Measurements from ENCODE around the gene AGPAT3. TPM values are rescaled to one million over a fixed set of nuclear protein-coding genes. Genes with fewer than 3 reads are reported as not detected.

AGPAT3 gene
- total RNA-seq, 1 experiment from 2014 or later, result 58.3 TPM

GRCh38 chr21:43928222-43929125 is 63.5 kb downstream of the AGPAT3 start:
- H3K27ac Mint-ChIP-seq (ENCODE audit: low read depth, unreplicated experiment), result no peak overlapping the region
- no peak overlapping the region for H3K4me3 Mint-ChIP-seq (ENCODE audit: unreplicated experiment)
- no peaks in the 10 kb centered on the region for H3K4me1 Mint-ChIP-seq (ENCODE audit: insufficient read depth, unreplicated experiment)
- H3K9me3 Mint-ChIP-seq (ENCODE audit: unreplicated experiment), result no peaks in the 10 kb centered on the region
- ChIA-PET POLR2A (no interaction called here), CTCF (no interaction called here)
- intact Hi-C loops (cut with micrococcal nuclease), result no loop called here
- no peaks in the 10 kb centered on the region for H3K27me3 Mint-ChIP-seq (ENCODE audit: insufficient read depth, unreplicated experiment)
- BruUV-seq (replicated peaks), result no TSS peak
- DNase-seq (ENCODE audit: unreplicated experiment), result no peak
- H3K36me3 Mint-ChIP-seq (ENCODE audit: insufficient read depth, unreplicated experiment), result peaks cover 60% of the 10 kb centered on the region
- no peak for TF ChIP-seq CTCF (IDR thresholded peaks at IDR 0.05; ENCODE audit: unreplicated experiment)

DNA sequence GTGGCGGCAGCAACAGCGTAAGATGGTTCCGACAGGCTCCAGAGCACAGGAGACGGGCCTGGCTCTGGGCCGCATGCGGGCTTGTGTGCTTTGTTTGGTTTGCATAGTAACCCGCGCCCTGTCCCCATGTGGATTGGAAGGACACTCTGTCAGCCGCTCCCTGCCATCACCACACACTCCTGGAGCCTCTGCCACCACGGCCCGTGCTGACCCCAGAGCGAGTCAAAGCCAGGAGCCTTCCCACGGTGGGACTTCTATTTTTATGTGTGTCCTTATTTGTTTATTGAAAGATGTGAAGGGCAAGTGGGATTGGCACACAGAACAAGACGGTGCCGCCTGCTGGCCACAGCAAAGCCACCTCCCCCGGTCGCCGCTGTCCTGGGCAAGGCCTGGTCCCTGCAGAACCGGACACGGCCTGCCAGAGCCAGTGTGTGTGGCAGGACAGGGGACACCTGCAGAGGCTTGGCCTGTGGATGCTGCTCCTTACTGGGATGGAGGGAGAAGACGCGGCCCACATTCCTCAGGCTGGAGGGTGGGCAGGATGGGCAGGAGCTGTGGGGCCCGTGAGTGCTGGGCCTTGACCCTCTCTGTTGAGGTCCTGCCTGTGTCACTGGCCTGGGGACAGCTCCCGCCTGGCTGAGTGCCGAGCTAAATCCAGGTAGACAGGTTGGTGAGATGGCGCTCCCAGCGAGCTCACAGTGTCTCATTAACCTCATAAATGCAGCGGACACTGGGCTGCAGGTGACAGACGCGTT is 64.4 kb downstream of the AGPAT3 start:
- no peaks in the 10 kb centered on the region for H3K9me3 Mint-ChIP-seq (ENCODE audit: unreplicated experiment)
- BruUV-seq (replicated peaks), result no TSS peak
- no peaks in the 10 kb centered on the region for H3K27me3 Mint-ChIP-seq (ENCODE audit: insufficient read depth, unreplicated experiment)
- intact Hi-C loops (cut with micrococcal nuclease), result no loop called here
- H3K36me3 Mint-ChIP-seq (ENCODE audit: insufficient read depth, unreplicated experiment), result peaks cover 64% of the 10 kb centered on the region
- no peak overlapping the region for H3K27ac Mint-ChIP-seq (ENCODE audit: low read depth, unreplicated experiment)
- TF ChIP-seq CTCF (IDR thresholded peaks at IDR 0.05; ENCODE audit: unreplicated experiment), result no peak
- CTCF ChIA-PET, result no interaction called here
- no peak overlapping the region for H3K4me3 Mint-ChIP-seq (ENCODE audit: unreplicated experiment)
- no peaks in the 10 kb centered on the region for H3K4me1 Mint-ChIP-seq (ENCODE audit: insufficient read depth, unreplicated experiment)
- POLR2A ChIA-PET, result no interaction called here
- DNase-seq (ENCODE audit: unreplicated experiment), result no peak

GRCh38 chr21:43930074-43930847 is 65.2 kb downstream of the AGPAT3 start:
- ChIA-PET CTCF (no interaction called here), POLR2A (no interaction called here)
- Mint-ChIP-seq H3K36me3 (ENCODE audit: insufficient read depth, unreplicated experiment) (peaks cover 61% of the 10 kb centered on the region), H3K27ac (ENCODE audit: low read depth, unreplicated experiment) (no peak overlapping the region), H3K9me3 (ENCODE audit: unreplicated experiment) (no peaks in the 10 kb centered on the region), H3K27me3 (ENCODE audit: insufficient read depth, unreplicated experiment) (no peaks in the 10 kb centered on the region), H3K4me3 (ENCODE audit: unreplicated experiment) (no peak overlapping the region), H3K4me1 (ENCODE audit: insufficient read depth, unreplicated experiment) (no peaks in the 10 kb centered on the region)
- BruUV-seq (replicated peaks), result no TSS peak
- intact Hi-C loops (cut with micrococcal nuclease), result no loop called here
- TF ChIP-seq CTCF (IDR thresholded peaks at IDR 0.05; ENCODE audit: unreplicated experiment), result no peak
- no peak for DNase-seq (ENCODE audit: unreplicated experiment)

All from MCF 10A (cell line).